Hepatocyte (in vitro differentiated cells): ENCODE results near the gene SORCS3.

Experiments
- CTCF ChIP-seq: fragments of 200-600 bp; sonication (generic); IDR thresholded peaks from 2 replicates; pipeline ENCODE4 v1.5.1; 2016; ENCODE audit warnings: antibody characterized with exemption, mild to moderate bottlenecking; ENCODE audit not compliant: poor library complexity
- EZH2 ChIP-seq: fragments of 200-600 bp; sonication (generic); IDR thresholded peaks from 2 replicates; pipeline ENCODE4 v1.6.1; 2016; ENCODE audit warnings: antibody characterized with exemption, mild to moderate bottlenecking, borderline replicate concordance

GRCh38 chr10:105096316-105096715 is 455.2 kb downstream of the SORCS3 start:
- TF ChIP-seq CTCF (no peak), EZH2 (no peak)
